GM23248 (cell line): ENCODE results near the gene ZBED1. TPM values are rescaled to one million over a fixed set of nuclear protein-coding genes. Genes with fewer than 3 reads are reported as not detected.
"Not testable (repeated sequence)": the region's sequence is repeated elsewhere in the genome, so short reads cannot be mapped to it uniquely, and the experiment has no call there.

ENCODE experiments used
- DNase-seq: peaks from one replicate; pipeline ENCODE4 v3.0.0-alpha.2; 2015
- H2AFZ ChIP-seq: fragments of 200-600 bp; sonication (generic); 2 replicates; pipeline ENCODE4 v1.6.1; 2016; ENCODE audit warnings: antibody characterized with exemption
- H3F3A ChIP-seq: fragments of 200-600 bp; sonication (generic); 2 replicates; pipeline ENCODE4 v1.6.1; 2016; ENCODE audit warnings: mild to moderate bottlenecking, antibody characterized with exemption, mixed run types; ENCODE audit not compliant: insufficient read depth
- H3K27ac ChIP-seq: fragments of 200-600 bp; sonication (generic); 2 replicates; pipeline ENCODE4 v1.5.1; 2016; ENCODE audit warnings: mild to moderate bottlenecking
- H3K27me3 ChIP-seq: fragments of 200-600 bp; sonication (generic); replicated peaks from 2 replicates; pipeline ENCODE4 v1.6.1; 2016; ENCODE audit warnings: mild to moderate bottlenecking; ENCODE audit not compliant: insufficient read depth
- H3K36me3 ChIP-seq: fragments of 200-600 bp; sonication (generic); 2 replicates; pipeline ENCODE4 v1.6.1; 2016; ENCODE audit warnings: low read depth, mild to moderate bottlenecking
- H3K4me1 ChIP-seq: fragments of 200-600 bp; sonication (generic); 2 replicates; pipeline ENCODE4 v1.6.1; 2016; ENCODE audit warnings: mild to moderate bottlenecking; ENCODE audit not compliant: insufficient read depth
- H3K4me2 ChIP-seq: fragments of 200-600 bp; sonication (generic); one replicate; pipeline ENCODE4 v1.6.1; 2016; ENCODE audit warnings: mild to moderate bottlenecking; ENCODE audit not compliant: unreplicated experiment
- H3K4me3 ChIP-seq: fragments of 200-600 bp; sonication (generic); 2 replicates; pipeline ENCODE4 v1.5.1; 2016; ENCODE audit warnings: mild to moderate bottlenecking
- H3K79me2 ChIP-seq: fragments of 200-600 bp; sonication (generic); 2 replicates; pipeline ENCODE4 v1.6.1; 2016; ENCODE audit warnings: mild to moderate bottlenecking; ENCODE audit not compliant: insufficient read depth
- H3K9ac ChIP-seq: fragments of 200-600 bp; sonication (generic); 2 replicates; pipeline ENCODE4 v1.6.1; 2016; ENCODE audit warnings: mild to moderate bottlenecking
- H3K9me2 ChIP-seq: fragments of 200-600 bp; sonication (generic); 2 replicates; pipeline ENCODE4 v1.6.1; 2016; ENCODE audit warnings: mixed run types, mild to moderate bottlenecking, moderate library complexity; ENCODE audit not compliant: insufficient read depth
- H3K9me3 ChIP-seq: fragments of 200-600 bp; sonication (generic); one replicate; pipeline ENCODE4 v1.6.1; 2017; ENCODE audit warnings: low read depth
- H4K20me1 ChIP-seq: fragments of 200-600 bp; sonication (generic); 2 replicates; pipeline ENCODE4 v1.6.0; 2016; ENCODE audit not compliant: insufficient read depth
- EZH2 ChIP-seq: fragments of 200-600 bp; sonication (generic); IDR thresholded peaks from 2 replicates; pipeline ENCODE4 v1.6.1; 2018; ENCODE audit warnings: antibody characterized with exemption, mild to moderate bottlenecking; ENCODE audit not compliant: insufficient read depth, poor library complexity, severe bottlenecking
- EZH2phosphoT487 ChIP-seq: fragments of 200-600 bp; sonication (generic); IDR thresholded peaks from 2 replicates; pipeline ENCODE4 v1.6.1; 2018; ENCODE audit warnings: antibody characterized with exemption, moderate library complexity, mild to moderate bottlenecking, low read depth; ENCODE audit not compliant: insufficient read depth
- WGBS, 2 experiments: methylation state at CpG; one replicate each; pipeline ENCODE4 v1.1.6; 2015 to 2017; ENCODE audit warnings: low lambda C conversion rate in 2 of 2, low coverage in 1 of 2; ENCODE audit errors: missing lambda C conversion rate in 2 of 2; 5-methylcytosine and 5-hydroxymethylcytosine counted together
- in situ Hi-C: fragments of 300-500 bp; cut with MboI; formaldehyde crosslinking; loops from 2 replicates; pipeline ENCODE4 v1.15.0; 2020
- polyA plus RNA-seq: library from polyadenylated mRNA; unstranded; fragments of >200 nt; fragmentation: Nextera tagmentation; extraction: Ambion mirVana; gene quantifications from 2 replicates; pipeline ENCODE4 v1.2.1, GENCODE V29; 2016
- total RNA-seq: library from RNA; depleted of rRNA; stranded (reverse); fragments of >200 nt; shearing (Covaris generic); gene quantifications from 2 replicates; pipeline ENCODE4 v1.2.3, GENCODE V29; 2014

The ZBED1 gene
- total and polyA plus RNA-seq, 2 experiments from 2014 or later = 20.7 to 31.1 TPM

GRCh38 chrX:2460048-2460447 is 40.7 kb downstream of the ZBED1 start:
- H3K27me3 ChIP-seq, H3K36me3 ChIP-seq, H3F3A ChIP-seq, H2AFZ ChIP-seq, H4K20me1 ChIP-seq, H3K9ac ChIP-seq, H3K4me3 ChIP-seq, H3K9me2 ChIP-seq, H3K4me2 ChIP-seq, H3K4me1 ChIP-seq, in situ Hi-C loops, DNase-seq, H3K27ac ChIP-seq, H3K9me3 ChIP-seq: not testable (repeated sequence)
- WGBS, 2 experiments = 89 to 90% methylated on average over 10 of the region's 10 CpGs
- H3K79me2 ChIP-seq = peaks cover 31% of the 10 kb centered on the region

GRCh38 chrX:2458309-2458708 is 42.5 kb downstream of the ZBED1 start:
- Histone ChIP-seq H2AFZ (no peak overlapping the region), H3K4me1 (no peaks in the 10 kb centered on the region), H3K9me3 (no peaks in the 10 kb centered on the region), H3K27me3 (no peaks in the 10 kb centered on the region), H3K4me3 (no peak overlapping the region), H3K27ac (no peak overlapping the region), H3F3A (no peaks in the 10 kb centered on the region), H3K36me3 (no peaks in the 10 kb centered on the region), H3K4me2 (no peak overlapping the region), H3K9ac (no peak overlapping the region), H4K20me1 (0 out of 2 replicates have a peak, but pooled peaks cover 4% of the 10 kb centered on the region), H3K9me2 (no peaks in the 10 kb centered on the region), H3K79me2 (peaks cover 30% of the 10 kb centered on the region)
- DNase-seq = no peak
- TF ChIP-seq EZH2 (no peak), EZH2phosphoT487 (no peak)
- in situ Hi-C loops = no loop called here
- WGBS, 2 experiments = 91 to 96% methylated on average over 6 of the region's 6 CpGs

GRCh38 chrX:2457289-2458133 is 43.3 kb downstream of the ZBED1 start:
- Histone ChIP-seq H3K9me3 (no peaks in the 10 kb centered on the region), H3K9me2 (no peaks in the 10 kb centered on the region), H3K27me3 (no peaks in the 10 kb centered on the region), H3F3A (no peaks in the 10 kb centered on the region), H3K79me2 (peaks cover 26% of the 10 kb centered on the region), H3K4me2 (no peak overlapping the region), H3K36me3 (no peaks in the 10 kb centered on the region), H3K4me3 (no peak overlapping the region), H4K20me1 (0 out of 2 replicates have a peak, but pooled peaks cover 4% of the 10 kb centered on the region), H3K4me1 (no peaks in the 10 kb centered on the region), H3K9ac (no peak overlapping the region), H3K27ac (no peak overlapping the region), H2AFZ (no peak overlapping the region)
- WGBS, 2 experiments = 91% methylated on average over 26 of the region's 26 CpGs
- TF ChIP-seq EZH2phosphoT487 (no peak), EZH2 (no peak)
- DNase-seq = no peak
- in situ Hi-C loops = no loop called here

GRCh38 chrX:2456091-2456490 is 44.7 kb downstream of the ZBED1 start:
- H3K4me2 ChIP-seq, H3K4me1 ChIP-seq, DNase-seq, H3K27ac ChIP-seq, H3K4me3 ChIP-seq, H3K9me2 ChIP-seq, H3K9me3 ChIP-seq, H4K20me1 ChIP-seq, in situ Hi-C loops, H2AFZ ChIP-seq, H3K36me3 ChIP-seq, H3F3A ChIP-seq, H3K27me3 ChIP-seq, H3K9ac ChIP-seq: not testable (repeated sequence)
- H3K79me2 ChIP-seq = peaks cover 14% of the 10 kb centered on the region; the same call in 1 of the 2 replicates
- 89 to 91% methylated on average over 8 of the region's 8 CpGs for WGBS, 2 experiments

- H3K4me1 ChIP-seq, H3K4me2 ChIP-seq, H3K36me3 ChIP-seq, H4K20me1 ChIP-seq, H3K27ac ChIP-seq, in situ Hi-C loops, H3F3A ChIP-seq, H3K9me3 ChIP-seq, H3K27me3 ChIP-seq, H3K9ac ChIP-seq, H3K9me2 ChIP-seq, H2AFZ ChIP-seq, H3K4me3 ChIP-seq, DNase-seq: not testable (repeated sequence)
- H3K79me2 ChIP-seq = peaks cover 14% of the 10 kb centered on the region; the same call in 1 of the 2 replicates
- 94 to 95% methylated on average over 9 of the region's 9 CpGs for WGBS, 2 experiments
Measured at GRCh38 chrX:2454620-2455019, 46.2 kb downstream of the ZBED1 start.
